HT1080 (cell line): Measurements from ENCODE around the gene LMOD1. TPM values are rescaled to one million over a fixed set of nuclear protein-coding genes. Genes with fewer than 3 reads are reported as not detected.
A peak's percentile ranks its signal among the peaks of the same experiment; 100 is the strongest.
"Not testable (repeated sequence)": the region's sequence is repeated elsewhere in the genome, so short reads cannot be mapped to it uniquely, and the experiment has no call there.

Experiments
- DNase-seq: peaks from one replicate; pipeline ENCODE4 v3.0.0-alpha.2; 2015; ENCODE audit warnings: low read depth
- small RNA-seq: library from RNA; depleted of rRNA; stranded (forward); fragments of <200 nt; gene quantifications from one replicate; pipeline ENCODE3, GENCODE V24; 2014
- total RNA-seq: library from RNA; depleted of rRNA; stranded (reverse); fragments of >200 nt; shearing (Covaris generic); gene quantifications from 2 replicates; pipeline ENCODE4 v1.2.3, GENCODE V29; 2014; rRNA removed

LMOD1 gene
- total RNA-seq, 1 experiment from 2014 or later: not detected

DNA sequence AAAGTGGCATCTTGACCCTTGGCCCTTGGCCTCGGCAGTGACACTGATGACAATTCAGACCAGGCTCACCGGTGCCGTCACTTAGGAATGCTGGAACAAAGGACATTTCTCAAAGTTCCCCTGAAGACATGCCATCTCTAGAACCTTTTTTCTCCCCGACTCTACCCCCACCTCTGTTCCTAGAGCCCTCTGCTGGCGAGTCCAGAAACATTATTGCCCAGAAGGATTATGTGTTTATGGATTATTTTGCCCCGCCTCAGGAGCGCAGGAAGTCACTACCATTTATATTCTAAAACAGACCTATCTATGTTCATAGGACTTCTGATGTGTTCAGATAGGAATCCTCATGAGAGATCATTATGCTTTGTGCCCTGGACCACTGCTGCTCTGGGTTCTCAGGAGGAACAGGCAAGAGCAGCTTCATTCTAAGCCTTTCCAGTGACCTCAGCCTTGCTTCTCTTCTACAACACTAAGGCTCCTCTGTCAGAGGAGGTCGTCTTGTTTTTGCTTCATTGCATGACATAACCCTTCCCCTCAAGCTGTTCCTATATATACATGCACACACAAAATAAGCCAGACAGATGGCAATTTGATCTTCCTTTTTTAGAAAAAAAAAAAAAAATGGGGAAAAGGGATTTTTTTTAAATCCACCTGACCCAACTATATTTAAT is 70.1 kb downstream of the LMOD1 start:
- DNase-seq: no peak

DNA sequence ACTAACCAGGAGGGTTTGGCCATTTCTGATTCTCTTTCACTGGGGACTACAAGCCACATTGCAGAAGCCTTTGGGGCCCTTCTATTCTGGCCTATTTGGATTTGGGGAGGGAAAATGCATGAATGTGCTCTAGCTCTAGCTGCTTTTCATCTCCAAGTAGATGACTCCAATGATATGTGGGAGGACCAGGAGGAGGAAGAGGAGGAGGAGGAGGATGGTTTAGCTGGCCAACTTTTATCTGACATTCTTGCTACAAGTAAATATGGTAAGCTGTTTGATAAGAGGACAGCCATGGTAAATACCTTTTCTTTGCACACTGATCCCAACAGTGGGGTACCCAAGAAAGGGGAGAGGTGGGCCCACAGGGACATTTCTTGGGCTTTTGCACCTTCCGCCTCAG is 71.7 kb downstream of the LMOD1 start:
- DNase-seq: no peak

DNA sequence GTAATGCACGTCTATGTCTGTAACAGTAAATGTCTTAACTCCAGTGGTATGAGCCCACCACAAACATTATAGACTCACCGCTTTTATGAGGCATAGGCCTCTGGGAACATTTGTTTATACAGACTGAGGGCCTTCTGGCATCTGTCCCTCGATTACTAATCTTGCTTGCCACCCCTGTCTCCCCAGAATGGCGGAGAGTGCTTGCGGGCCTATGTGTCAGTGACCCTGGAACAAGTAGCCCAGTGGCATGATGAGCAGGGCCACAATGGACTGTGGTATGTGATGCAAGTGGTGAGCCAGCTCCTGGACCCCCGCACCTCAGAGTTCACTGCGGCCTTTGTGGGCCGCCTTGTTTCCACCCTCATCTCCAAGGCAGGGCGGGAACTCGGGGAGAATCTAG is 76.0 kb downstream of the LMOD1 start:
- DNase-seq: no peak

DNA sequence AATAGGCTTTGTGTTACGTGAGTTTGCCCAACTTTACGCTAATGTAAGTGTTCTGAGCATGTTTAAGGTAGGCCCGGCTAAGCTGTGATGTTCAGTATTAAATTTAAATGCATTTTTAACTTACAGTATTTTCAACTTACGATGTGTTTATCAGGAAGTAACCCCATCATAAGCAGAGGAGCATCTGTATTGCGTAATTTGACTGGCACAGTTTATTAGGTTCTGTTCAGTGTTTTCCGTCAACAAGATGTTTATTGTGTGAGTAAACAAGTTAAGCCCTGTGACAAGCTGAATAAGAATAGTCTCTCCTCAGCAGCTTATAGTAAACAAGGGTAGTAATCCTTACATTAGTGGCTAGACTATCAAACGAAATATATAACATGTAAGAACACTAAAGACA is 84.9 kb downstream of the LMOD1 start:
- DNase-seq: no peak

DNA sequence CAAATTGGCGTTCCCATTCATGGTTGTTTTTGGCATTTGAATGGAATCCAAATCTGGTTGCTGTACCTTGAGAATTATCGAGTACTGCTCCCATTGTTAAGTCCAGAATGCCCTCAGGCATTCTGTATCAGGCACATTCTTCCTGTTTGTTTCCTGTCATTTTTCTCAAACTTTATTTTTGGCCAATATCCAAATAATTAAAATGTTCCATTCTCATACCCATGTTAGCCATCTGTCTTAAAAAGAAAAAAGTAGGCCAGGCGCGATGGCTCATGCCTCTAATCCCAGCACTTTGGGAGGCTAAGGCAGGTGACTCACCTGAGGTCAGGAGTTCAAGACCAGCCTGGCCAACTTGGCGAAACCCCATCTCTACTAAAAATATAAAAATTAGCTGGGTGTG is 86.9 kb downstream of the LMOD1 start:
- peak; percentile 26 for DNase-seq

DNA sequence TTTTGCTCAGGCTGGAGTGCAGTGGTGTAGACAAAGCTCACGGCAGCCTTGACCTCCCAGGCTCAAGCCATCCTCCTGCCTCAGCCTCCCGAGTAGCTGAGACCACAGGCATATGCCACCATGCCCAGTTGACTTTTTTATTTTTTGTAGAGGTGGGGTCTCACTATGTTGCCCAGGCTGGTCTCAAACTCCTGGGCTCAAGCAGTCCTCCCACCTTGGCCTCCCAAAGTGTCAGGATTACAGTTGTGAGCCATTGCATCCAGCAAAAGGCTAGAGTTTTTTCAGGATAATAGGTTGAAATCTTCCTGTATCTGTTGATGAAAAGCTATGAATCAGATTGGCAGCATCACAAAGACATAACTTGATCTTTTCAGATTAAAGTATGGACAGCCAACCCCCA is 89.6 kb downstream of the LMOD1 start:
- DNase-seq: not testable (repeated sequence)

DNA sequence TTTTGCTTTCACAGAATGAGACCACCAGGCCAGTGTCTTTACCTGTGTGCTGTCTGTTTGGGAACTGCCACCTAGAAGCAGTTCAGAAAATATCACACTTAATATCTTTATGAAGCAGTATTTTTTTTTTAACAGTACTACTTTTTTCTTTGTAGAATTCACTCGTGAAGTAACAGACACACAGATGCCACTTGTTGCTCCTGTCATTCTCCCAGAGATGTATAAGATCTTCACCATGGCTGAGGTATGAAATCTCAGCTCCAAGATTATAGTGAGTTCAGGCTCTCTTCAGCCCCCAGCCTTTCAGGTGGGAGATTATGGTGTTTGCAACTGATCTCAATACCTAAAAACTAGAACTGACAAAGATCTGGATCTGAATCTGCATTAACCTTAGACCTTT is 94.4 kb downstream of the LMOD1 start:
- no peak for DNase-seq

DNA sequence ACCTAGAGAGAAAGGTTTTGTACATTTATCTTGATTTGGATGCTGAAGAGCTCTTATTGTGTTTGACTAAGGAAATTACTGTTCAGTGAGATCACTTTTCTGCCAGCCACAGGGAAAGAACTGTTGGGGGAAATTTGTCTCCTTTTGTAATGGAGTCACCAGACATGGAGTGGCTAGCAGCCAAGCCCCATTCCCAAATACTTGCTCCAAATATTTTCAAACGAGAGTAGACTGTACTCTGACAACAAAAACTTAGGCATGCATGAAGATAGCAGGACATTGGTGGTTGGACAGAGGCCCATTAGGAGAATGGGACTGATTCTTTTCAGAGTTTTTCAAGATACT is 96.3 kb downstream of the LMOD1 start:
- peak; percentile 83 for DNase-seq

DNA sequence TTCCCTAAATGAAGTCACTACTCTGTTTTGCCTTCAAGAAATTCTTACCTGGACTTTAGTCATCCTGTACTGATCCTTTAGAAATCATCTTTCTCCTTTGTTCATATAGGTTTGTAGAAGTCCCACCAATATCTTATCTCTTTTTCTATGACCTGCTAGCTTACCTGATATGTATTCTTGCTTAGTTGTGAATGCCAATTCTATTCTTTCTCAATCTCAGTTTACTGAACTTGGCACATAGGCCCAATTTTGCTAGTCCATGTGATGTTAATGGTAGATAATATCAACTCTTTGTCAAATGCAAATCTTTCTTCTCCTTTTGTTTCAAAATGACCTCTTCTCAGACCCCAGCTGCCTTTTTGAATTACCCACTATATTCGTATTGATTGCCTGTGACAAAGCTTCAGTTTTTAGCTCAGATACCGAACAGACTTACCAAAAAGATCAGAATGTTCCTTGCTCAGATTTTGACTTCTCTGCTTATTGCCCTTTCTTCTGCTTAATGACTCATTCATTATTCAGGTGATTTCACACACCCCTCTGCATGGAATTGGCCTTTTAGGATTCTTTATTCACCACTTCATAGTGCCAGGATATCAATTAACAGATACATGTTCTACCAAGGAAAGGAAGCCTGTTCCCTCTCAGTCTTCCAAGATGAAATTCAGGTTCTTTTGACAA is 96.8 kb downstream of the LMOD1 start:
- no peak for DNase-seq

DNA sequence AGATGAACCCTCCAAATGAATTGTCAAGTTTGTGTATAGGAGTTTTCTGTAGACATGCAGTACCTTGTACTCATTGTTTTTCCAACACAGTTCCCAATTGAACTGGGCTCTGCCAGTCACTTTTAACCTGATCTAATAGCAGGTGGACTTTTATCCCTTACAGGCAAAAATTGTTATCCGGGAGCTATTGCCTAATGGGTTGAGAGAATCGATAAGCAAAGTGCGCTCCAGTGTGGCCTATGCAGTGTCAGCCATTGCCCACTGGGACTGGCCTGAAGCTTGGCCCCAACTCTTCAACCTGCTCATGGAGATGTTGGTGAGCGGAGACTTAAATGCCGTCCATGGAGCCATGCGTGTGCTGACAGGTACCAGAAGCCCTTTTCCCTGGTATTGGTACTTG is 98.1 kb downstream of the LMOD1 start:
- DNase-seq: no peak

DNA sequence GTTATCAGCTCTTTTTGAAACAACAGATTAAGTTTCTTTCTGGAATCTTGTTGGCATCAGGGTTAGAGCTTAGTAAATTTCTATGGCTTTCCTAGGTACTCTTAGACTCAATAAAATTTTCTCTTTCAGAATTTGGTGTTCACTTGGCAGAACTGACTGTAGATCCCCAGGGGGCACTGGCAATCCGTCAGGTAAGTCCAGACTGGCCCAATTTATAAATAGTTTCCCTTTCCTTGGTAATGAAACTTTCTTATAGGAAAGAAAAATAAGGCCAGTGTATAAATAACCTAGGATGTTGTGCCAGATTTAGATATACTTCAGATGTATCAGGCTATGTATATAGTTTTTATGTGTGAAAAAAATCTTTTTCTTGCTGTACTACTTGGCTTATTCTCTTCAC is 99.2 kb downstream of the LMOD1 start:
- DNase-seq: no peak

Small RNAs within 50 kb of the gene (small RNA-seq; reads per million reads assigned to genes)
- gene MIR6739 (not detected), gene RF00156 (not detected)

Other genes starting within 250 kb of the LMOD1 start
- gene IPO9, start 117.4 kb downstream of the LMOD1 start, total RNA-seq: 30.1 and 38.9 TPM in 2 replicates
- gene SHISA4, start 57.6 kb downstream of the LMOD1 start, total RNA-seq: 7.0 and 10.9 TPM in 2 replicates
- 99.3 and 101 TPM in 2 replicates for gene TIMM17A, start 9.0 kb upstream of the LMOD1 start, total RNA-seq
- 56.7 and 70.8 TPM in 2 replicates for gene RNPEP, start 36.1 kb upstream of the LMOD1 start, total RNA-seq
- not detected in 2 replicates for gene ELF3, start 64.0 kb upstream of the LMOD1 start, total RNA-seq
- gene GPR37L1, start 176.4 kb upstream of the LMOD1 start, total RNA-seq: not detected in 2 replicates
- gene ARL8A, start 198.2 kb upstream of the LMOD1 start, total RNA-seq: 10.9 and 12.9 TPM in 2 replicates
- gene PTPN7, start 214.1 kb upstream of the LMOD1 start, total RNA-seq: not detected in 2 replicates
- 0.10 TPM in 1 of 2 replicates, not detected in the other for gene LGR6, start 247.3 kb upstream of the LMOD1 start, total RNA-seq